ENCODE measurements around the gene CYB5R3.
"Not testable (repeated sequence)": the region's sequence is repeated elsewhere in the genome, so short reads cannot be mapped to it uniquely, and the experiment has no call there.

The CYB5R3 gene

GRCh38 chr22:42596336-42596735 lies 52.9 kb downstream of the CYB5R3 start:
- DNase-seq: no peak

DNA sequence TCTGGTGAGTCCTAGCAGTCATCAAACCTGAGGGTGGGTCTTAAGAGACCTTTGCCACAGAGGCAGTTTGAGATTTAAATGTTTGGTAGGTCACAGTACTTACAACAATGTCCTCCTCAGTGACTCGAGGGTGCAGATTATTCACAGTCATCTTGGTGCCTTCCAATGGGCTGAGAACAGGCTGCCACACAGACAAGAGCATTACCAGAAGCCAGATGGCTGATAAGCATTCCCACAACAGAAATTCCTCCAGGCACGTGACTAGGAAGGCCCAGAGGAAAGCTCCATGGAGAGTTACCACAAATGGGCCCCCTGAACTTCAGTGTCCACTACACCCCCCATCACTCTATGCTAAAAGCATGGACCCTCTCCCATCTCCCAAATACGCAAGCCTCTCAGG lies 53.8 kb downstream of the CYB5R3 start:
- DNase-seq: no peak

DNA sequence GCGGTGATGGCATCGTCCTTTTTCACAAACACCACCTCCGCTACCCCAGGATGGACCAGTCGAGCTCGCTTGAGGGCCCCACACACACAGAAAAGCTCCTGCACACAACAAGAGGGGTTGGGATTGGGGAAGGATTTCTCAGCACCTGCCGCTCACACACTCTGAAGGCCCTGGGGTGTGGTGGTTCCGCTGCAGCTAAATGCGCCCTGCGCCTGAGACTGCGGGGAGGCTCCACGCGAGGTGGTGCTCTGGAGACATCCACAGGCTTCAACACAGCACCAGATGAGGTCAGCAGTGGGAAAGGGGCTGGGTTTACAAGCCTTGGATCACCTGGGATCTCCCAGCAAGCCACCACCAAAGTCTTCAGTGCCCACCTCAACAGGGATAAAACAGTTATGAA lies 57.2 kb downstream of the CYB5R3 start:
- DNase-seq: no peak

DNA sequence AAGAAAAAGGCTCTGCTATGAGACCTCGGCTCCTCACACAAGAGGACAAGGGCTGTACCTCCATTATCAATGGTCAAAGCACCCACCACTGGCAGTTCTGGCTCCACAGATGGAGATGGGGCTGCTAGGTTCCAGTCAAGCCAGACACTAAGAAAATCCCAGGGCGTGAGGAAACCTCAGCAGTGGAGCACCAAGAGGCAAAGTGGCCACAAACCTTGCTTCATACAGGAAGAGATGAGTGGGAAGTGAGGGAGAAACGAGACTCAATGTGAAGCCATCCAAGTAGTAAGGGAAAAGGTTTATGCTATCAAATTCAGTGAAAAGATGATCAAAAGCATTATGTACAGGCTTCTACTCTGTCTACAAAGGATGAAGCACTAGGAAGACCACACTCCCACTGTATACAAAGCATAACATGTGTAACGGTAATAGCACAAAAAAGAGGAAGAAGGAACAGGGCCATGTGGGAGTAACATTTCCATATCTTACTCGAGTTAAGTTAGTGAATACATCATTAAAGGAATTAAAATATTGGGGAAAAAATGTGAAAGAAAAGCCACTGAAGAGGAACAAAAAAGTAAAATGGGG lies 61.5 kb downstream of the CYB5R3 start:
- DNase-seq: no peak

DNA sequence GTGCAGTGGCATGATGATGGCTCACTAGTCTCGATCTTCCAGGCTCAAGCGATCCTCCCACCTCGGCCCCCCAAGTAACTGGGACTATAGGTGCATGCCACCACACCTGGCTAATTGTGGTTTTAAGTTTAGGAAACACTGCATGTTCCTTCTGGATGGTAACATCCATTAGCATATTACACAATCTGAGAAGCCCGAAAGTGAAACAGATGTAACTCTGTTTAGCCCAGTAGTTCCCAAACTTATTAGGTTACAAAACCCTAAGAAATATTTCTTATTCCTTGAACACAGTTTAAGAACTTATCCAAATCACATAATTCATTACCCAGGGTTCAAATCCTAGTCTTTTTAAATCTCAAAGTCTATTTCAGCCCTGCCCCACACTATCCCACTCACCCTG lies 62.8 kb downstream of the CYB5R3 start:
- DNase-seq: no peak

- no peak for DNase-seq
Measured at GRCh38 chr22:42585096-42585495, 64.1 kb downstream of the CYB5R3 start.

- DNase-seq: no peak
Measured at GRCh38 chr22:42584364-42584940, 64.7 kb downstream of the CYB5R3 start.

GRCh38 chr22:42582987-42583386 lies 66.2 kb downstream of the CYB5R3 start:
- DNase-seq: no peak

- DNase-seq: peak; percentile 82
Measured at GRCh38 chr22:42581762-42582716, 67.2 kb downstream of the CYB5R3 start.

- not testable (repeated sequence) for DNase-seq
Measured at GRCh38 chr22:42581194-42581761, 67.9 kb downstream of the CYB5R3 start.

DNA sequence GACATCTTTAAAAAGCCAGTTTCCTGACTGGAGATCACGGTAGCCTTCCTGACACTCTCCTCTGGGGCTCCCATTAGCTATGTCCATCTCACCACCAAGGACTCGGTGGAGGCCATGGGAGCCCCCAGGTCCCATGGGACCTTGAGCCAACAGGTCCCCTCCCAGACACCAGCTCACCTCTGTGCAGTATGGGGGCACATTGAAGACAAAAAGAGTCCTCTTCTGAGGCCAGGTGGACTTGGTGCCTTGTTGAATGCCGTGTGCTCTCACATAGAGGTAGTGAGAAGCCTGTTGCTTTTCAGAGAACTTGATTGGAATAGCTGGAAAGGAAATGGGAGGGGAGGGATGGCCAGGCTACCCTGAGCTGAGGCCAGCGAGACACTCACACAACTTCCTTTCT lies 69.2 kb downstream of the CYB5R3 start:
- DNase-seq: not testable (repeated sequence)

- no peak for DNase-seq
Measured at GRCh38 chr22:42577623-42578240, 71.5 kb downstream of the CYB5R3 start.

DNA sequence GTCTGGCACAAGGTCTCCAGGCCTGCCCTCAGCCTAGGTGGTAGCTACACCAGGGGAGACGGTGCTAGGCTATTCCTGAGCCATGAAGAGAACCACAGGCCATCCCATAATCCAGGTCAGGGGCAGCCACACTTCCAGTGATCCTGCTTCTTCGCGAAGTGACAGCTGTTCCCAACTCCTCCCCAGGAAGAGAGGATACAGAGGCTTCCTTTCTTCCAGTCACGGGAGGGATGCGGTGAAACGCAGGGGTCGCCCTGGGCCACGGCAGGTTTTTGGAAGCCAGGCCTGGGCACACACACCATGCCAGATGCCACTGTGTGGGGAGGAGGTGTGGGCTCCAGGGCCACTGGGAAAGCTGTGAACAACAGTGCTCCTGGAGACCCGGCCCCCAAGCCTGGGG lies 72.1 kb downstream of the CYB5R3 start:
- not testable (repeated sequence) for DNase-seq

DNA sequence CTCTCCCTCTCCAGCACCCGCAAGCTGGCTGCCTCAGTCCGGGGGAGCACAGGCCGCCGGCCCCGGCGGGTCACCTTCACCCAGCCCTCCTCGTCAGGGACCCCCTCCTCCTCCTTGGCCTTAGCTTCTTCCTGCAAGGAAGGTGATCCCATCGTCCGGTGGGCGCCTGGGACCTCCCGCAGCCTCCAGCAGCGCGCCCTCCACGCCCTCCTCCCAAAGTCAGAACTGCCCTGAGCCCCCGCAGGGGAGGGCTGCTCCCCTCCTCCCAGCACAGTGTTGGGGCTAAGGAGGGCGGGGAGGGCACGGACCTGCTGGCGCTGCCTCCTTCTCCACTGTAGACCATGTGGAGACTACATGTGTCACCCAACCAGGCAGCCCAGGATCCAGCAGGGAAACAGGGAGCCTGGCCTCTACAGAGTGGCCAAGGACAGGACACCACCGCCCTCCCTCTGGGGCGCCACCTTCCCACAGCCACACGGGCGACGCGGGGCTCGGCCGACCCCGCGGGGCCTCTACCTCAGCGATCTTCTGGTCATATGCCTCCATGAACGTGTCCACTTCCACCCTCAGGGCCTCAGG lies 73.1 kb downstream of the CYB5R3 start:
- DNase-seq: not testable (repeated sequence)

DNA sequence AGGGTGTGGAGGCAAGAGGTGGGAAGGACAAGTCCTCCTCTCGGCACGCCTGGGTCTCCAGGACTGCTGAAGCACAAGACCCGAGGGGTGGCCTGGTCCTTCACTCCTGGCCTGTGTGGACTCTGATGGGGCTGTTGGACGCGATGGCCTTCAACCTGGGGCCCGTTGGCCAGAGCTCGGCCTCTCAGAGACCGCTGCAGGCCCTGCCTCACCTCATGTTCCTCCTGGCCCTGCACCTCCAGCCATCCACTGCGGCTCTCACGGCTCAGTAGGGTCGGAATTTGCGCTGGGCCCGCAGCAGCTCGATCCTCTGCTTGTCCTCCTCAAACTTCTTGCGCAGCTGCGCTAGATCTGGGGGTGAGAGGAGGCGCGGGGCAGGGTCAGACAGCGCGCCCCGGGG lies 74.7 kb downstream of the CYB5R3 start:
- DNase-seq: not testable (repeated sequence)

DNA sequence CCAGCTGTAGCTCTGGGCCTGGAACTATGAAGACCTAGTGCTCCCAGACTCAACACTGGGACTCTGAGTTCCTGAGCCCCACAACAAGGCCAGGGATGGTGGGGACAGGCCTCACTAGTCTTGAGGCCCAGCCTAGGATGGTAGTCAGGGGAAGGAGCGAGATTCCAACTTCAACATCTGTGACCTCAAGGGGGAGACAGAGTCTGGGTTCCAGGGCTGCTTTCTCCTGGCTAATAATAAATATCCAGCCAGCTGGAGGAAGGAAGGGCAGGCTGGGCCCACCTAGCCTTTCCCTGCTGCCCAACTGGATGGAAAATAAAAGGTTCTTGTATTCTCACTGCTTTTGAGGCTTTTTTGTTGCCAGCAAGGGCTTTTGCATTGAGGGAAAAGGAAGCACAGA lies 75.1 kb downstream of the CYB5R3 start:
- DNase-seq: not testable (repeated sequence)

DNA sequence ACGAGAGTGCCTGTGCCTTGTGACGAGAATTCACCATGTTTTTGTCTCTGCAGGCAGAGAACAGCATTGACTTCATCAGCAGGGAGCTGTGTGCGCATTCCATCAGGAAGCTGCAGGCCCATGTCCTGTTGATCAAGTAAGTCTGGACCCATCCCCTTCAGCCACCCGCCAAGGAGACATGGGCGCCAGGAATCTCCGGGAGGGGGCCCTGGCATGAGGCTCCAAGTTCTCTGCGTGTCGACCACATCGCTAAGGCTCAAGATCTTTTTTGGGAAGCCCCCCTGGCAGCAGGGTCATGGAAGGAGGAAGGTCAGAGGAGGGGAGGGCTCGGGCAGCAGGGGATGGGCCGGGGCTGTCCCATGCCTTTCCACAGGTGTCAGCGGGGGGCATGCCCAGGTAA lies 78.1 kb downstream of the CYB5R3 start:
- not testable (repeated sequence) for DNase-seq

DNA sequence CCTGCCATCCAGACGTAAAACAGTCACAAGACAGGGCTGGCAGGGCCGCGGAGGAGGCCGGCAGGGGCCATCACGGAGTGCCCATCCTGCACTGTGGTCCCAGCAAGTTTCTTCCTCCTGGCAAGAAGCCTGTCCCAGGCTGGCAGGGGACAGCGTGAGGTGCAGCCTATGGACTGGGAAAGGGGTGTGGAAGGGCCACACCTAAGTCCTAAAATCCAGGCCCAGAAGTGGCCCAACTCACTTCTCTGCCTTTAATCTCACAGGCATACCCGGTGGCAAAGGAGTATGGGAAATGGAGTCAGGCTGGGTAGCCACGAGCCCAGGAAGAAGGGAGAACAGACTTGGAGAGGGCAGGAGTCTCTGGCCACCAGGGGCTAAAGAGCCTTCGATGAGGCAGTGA lies 78.6 kb downstream of the CYB5R3 start:
- DNase-seq: not testable (repeated sequence)

GRCh38 chr22:42567950-42568349 lies 81.2 kb downstream of the CYB5R3 start:
- DNase-seq: not testable (repeated sequence)

Data from CD4-positive, alpha-beta T cell treated with Interleukin-12 subunit alpha and Interleukin-12 subunit beta, for 1 hour (primary cell).